Chondrocyte (in vitro differentiated cells): ENCODE measurements around the gene AGER. TPM values are rescaled to one million over a fixed set of nuclear protein-coding genes. Genes with fewer than 3 reads are reported as not detected.
"Not testable (repeated sequence)": the region's sequence is repeated elsewhere in the genome, so short reads cannot be mapped to it uniquely, and the experiment has no call there.

Experiments used
- DNase-seq: peaks from one replicate; pipeline ENCODE4 v3.0.0; 2021; ENCODE audit warnings: mixed read lengths, low spot score
- H3K27ac Mint-ChIP-seq: one replicate; pipeline ENCODE4 v1.8.0; 2021; ENCODE audit warnings: mild to moderate bottlenecking, moderate library complexity, mixed read lengths; ENCODE audit not compliant: unreplicated experiment
- H3K27me3 Mint-ChIP-seq: 2 replicates; pipeline ENCODE4 v1.8.0; 2021; ENCODE audit warnings: low read depth, mixed read lengths
- H3K36me3 Mint-ChIP-seq: 2 replicates; pipeline ENCODE4 v1.8.0; 2021; ENCODE audit warnings: low read depth, mixed read lengths
- H3K4me1 Mint-ChIP-seq: 2 replicates; pipeline ENCODE4 v1.8.0; 2021; ENCODE audit warnings: low read depth, mild to moderate bottlenecking, mixed read lengths
- H3K4me3 Mint-ChIP-seq: one replicate; pipeline ENCODE4 v1.8.0; 2021; ENCODE audit warnings: mild to moderate bottlenecking, moderate library complexity, mixed read lengths; ENCODE audit not compliant: unreplicated experiment
- H3K9me3 Mint-ChIP-seq: 2 replicates; pipeline ENCODE4 v1.8.0; 2021; ENCODE audit warnings: low read depth, mixed read lengths
- total RNA-seq: library from RNA; stranded (reverse); gene quantifications from 3 replicates; pipeline ENCODE4 v1.2.1, GENCODE V29; 2021
- TF ChIP-seq, protein P1 (sequence below): fragments of 200-600 bp; sonication (generic); IDR thresholded peaks from 2 replicates; pipeline ENCODE4 v1.5.0; 2021; ENCODE audit warnings: antibody characterized with exemption, mild to moderate bottlenecking, moderate library complexity

Gene AGER
- total RNA-seq, 1 donor from 2014 or later = 2.6 TPM

DNA sequence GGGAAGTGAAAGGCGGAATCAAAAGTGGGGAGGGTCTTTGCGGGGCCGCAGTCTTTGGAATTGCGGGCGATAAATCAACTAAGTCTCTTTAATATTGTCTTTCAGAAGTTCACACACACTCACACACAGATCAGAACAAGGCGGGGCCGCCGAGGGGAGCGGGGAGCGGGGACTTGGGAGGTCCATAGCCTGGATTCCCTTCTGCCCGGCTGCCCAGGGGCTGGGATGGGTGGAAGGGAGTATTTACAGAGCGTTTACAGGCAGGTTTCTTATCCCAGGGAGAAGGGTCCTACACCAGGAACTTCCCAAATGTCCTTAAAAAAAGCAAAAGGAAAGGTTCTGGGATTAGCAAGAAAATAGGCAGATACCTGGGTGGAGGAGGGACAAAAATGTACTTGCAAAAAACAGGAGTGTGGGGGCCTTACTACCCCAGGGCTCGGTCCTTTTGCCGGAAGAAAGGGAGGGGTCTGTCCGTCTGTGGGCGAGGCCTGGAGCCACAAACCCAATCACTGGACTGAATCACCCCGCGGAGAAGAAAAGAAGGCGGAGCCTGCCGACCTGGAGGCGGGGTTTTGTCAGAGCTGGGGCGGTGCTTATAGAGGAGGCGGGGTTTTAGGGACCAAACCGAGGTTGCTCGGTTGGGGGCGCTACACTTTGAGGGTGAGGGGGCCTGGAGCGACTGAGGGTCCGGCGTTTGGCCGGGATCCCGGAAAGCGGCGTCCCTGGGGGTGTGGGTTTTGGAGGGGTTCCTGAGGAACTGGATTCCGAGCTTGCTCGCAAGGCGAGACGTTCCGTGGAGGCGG is 35.6 kb downstream of the AGER start:
- no peak for DNase-seq
- Mint-ChIP-seq H3K4me1 (peaks cover 27% of the 10 kb centered on the region), H3K27ac (no peak overlapping the region), H3K36me3 (no peaks in the 10 kb centered on the region), H3K4me3 (no peak overlapping the region), H3K27me3 (no peaks in the 10 kb centered on the region), H3K9me3 (no peaks in the 10 kb centered on the region)
- TF ChIP-seq, protein P1, sequence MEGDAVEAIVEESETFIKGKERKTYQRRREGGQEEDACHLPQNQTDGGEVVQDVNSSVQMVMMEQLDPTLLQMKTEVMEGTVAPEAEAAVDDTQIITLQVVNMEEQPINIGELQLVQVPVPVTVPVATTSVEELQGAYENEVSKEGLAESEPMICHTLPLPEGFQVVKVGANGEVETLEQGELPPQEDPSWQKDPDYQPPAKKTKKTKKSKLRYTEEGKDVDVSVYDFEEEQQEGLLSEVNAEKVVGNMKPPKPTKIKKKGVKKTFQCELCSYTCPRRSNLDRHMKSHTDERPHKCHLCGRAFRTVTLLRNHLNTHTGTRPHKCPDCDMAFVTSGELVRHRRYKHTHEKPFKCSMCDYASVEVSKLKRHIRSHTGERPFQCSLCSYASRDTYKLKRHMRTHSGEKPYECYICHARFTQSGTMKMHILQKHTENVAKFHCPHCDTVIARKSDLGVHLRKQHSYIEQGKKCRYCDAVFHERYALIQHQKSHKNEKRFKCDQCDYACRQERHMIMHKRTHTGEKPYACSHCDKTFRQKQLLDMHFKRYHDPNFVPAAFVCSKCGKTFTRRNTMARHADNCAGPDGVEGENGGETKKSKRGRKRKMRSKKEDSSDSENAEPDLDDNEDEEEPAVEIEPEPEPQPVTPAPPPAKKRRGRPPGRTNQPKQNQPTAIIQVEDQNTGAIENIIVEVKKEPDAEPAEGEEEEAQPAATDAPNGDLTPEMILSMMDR = no peak

DNA sequence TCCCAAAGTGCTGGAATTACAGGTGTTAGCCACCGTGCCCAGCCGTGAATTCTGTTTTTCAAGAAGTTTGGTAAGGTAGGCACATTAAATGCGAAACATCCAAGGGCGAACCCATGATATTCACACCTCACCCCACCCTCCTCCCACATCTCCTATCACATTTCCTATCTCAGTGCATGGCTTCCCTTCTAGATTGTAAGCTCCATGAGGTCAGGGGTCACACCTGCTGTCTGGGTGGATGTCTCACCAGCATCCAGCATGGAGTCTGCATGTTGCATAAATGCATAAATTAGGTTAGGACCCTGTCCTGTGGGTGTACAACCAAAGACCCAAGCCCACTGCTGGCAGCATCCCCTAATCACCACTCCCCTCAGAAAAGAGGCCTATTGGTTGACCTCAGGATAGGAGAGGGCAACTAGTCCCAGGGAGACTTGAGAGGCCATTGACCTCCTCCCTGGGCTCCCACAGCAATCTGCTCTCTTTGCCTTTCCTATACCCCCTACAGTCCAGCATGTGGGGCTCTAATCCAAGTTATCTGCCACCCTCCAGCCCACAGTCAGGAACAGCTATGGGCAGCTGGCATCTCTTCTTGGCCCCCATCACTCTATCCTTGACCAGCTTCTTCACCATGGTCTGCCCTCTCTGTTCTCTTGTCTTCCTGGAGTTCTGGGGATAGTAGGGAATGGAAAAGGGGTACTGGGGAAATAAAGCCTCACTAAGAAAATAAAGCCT is 36.5 kb downstream of the AGER start:
- H3K9me3 Mint-ChIP-seq = no peaks in the 10 kb centered on the region
- H3K4me1 Mint-ChIP-seq = peaks cover 21% of the 10 kb centered on the region
- H3K36me3 Mint-ChIP-seq = no peaks in the 10 kb centered on the region
- TF ChIP-seq, protein P1 = no peak
- H3K27ac Mint-ChIP-seq = no peak overlapping the region
- H3K27me3 Mint-ChIP-seq = no peaks in the 10 kb centered on the region
- no peak overlapping the region for H3K4me3 Mint-ChIP-seq
- no peak for DNase-seq

DNA sequence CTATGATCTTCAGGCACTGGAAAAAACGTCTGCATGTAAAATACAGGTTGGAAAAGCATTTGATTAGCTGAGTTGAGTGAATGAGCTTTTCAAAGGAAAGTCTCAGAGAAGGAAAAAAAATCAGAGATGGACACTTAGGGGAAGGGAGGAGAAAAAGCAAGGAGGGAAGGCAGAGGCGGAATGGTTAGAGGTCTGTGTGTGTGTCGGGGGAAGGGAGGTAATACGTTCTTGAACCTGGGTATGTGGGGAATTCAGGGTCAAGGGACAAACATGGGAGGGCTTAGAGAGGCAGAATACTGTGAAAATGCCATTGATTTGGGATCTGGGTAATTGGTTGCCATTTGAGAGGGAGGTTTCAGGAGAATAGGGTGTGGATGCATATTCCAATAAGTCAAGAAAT is 37.4 kb downstream of the AGER start:
- no peaks in the 10 kb centered on the region for H3K27me3 Mint-ChIP-seq
- no peaks in the 10 kb centered on the region for H3K9me3 Mint-ChIP-seq
- no peak for DNase-seq
- H3K4me3 Mint-ChIP-seq = no peak overlapping the region
- no peak overlapping the region for H3K27ac Mint-ChIP-seq
- peaks cover 14% of the 10 kb centered on the region for H3K4me1 Mint-ChIP-seq
- TF ChIP-seq, protein P1 = no peak
- no peaks in the 10 kb centered on the region for H3K36me3 Mint-ChIP-seq

- Mint-ChIP-seq H3K27me3 (no peaks in the 10 kb centered on the region), H3K4me1 (peaks cover 12% of the 10 kb centered on the region), H3K4me3 (no peak overlapping the region), H3K27ac (no peak overlapping the region), H3K9me3 (no peaks in the 10 kb centered on the region), H3K36me3 (no peaks in the 10 kb centered on the region)
- TF ChIP-seq, protein P1 = no peak
- DNase-seq = no peak
Measured at GRCh38 chr6:32146287-32146686, 37.8 kb downstream of the AGER start.

GRCh38 chr6:32144238-32144637 is 39.8 kb downstream of the AGER start:
- H3K4me1 Mint-ChIP-seq, DNase-seq, H3K27me3 Mint-ChIP-seq, H3K9me3 Mint-ChIP-seq, H3K36me3 Mint-ChIP-seq, H3K27ac Mint-ChIP-seq, H3K4me3 Mint-ChIP-seq: not testable (repeated sequence)
